OCI-LY3 (cell line): ENCODE measurements around the gene ISLR.

Experiments
- H2AFZ ChIP-seq: fragments of 200-600, 300-600 bp; shearing (Covaris generic); 2 replicates; pipeline ENCODE4 v1.6.0; 2014; ENCODE audit warnings: antibody characterized with exemption, low read depth, low read length
- H3K27ac ChIP-seq: fragments of 200-600, 300-600 bp; sonication (generic); 2 replicates; pipeline ENCODE4 v1.5.1; 2014; ENCODE audit warnings: mild to moderate bottlenecking, low read length, moderate library complexity, mixed read lengths
- H3K27me3 ChIP-seq: fragments of 200-600, 300-600 bp; sonication (generic); 2 replicates; pipeline ENCODE4 v1.6.1; 2014; ENCODE audit warnings: low read depth, low read length, mixed read lengths
- H3K36me3 ChIP-seq: fragments of 200-600, 300-600 bp; sonication (generic); replicated peaks from 2 replicates; pipeline ENCODE3; 2014; ENCODE audit warnings: low read depth, low read length, mixed read lengths
- H3K4me1 ChIP-seq: fragments of 300-600, 200-600 bp; sonication (generic); 2 replicates; pipeline ENCODE4 v1.6.1; 2014; ENCODE audit warnings: low read length, mixed read lengths
- H3K4me2 ChIP-seq: fragments of 200-600, 300-600 bp; sonication (generic); 2 replicates; pipeline ENCODE4 v1.6.1; 2014; ENCODE audit warnings: low read length, mixed read lengths
- H3K4me3 ChIP-seq: fragments of 300-600, 200-600 bp; sonication (generic); 2 replicates; pipeline ENCODE4 v1.5.1; 2014; ENCODE audit warnings: antibody characterized with exemption, mild to moderate bottlenecking, low read length, moderate library complexity
- H3K79me2 ChIP-seq: fragments of 300-600, 200-600 bp; shearing (Covaris generic); 2 replicates; pipeline ENCODE4 v1.6.1; 2014; ENCODE audit warnings: mild to moderate bottlenecking, low read length, mixed read lengths
- H3K9ac ChIP-seq: fragments of 300-600, 200-600 bp; shearing (Covaris generic); 2 replicates; pipeline ENCODE4 v1.6.0; 2014; ENCODE audit warnings: mild to moderate bottlenecking, low read length, moderate library complexity
- H3K9me3 ChIP-seq: fragments of 200-600, 300-600 bp; shearing (Covaris generic); 2 replicates; pipeline ENCODE4 v1.6.1; 2014; ENCODE audit warnings: low read length, mixed read lengths; ENCODE audit not compliant: insufficient read depth
- H4K20me1 ChIP-seq: fragments of 200-600, 300-600 bp; sonication (generic); 2 replicates; pipeline ENCODE4 v1.6.1; 2016; ENCODE audit warnings: low read length, mixed read lengths; ENCODE audit not compliant: insufficient read depth
- EZH2phosphoT487 ChIP-seq: fragments of 200-600 bp; shearing (Covaris generic); IDR thresholded peaks from 2 replicates; pipeline ENCODE4 v1.6.1; 2018; ENCODE audit warnings: antibody characterized with exemption, mixed run types, low read depth
- TF ChIP-seq, protein P1 (sequence below): fragments of 200-600, 300-600 bp; sonication (generic); IDR thresholded peaks from 2 replicates; pipeline ENCODE4 v1.5.1; 2014; ENCODE audit warnings: antibody characterized with exemption, low read length, low read depth

ISLR gene

DNA sequence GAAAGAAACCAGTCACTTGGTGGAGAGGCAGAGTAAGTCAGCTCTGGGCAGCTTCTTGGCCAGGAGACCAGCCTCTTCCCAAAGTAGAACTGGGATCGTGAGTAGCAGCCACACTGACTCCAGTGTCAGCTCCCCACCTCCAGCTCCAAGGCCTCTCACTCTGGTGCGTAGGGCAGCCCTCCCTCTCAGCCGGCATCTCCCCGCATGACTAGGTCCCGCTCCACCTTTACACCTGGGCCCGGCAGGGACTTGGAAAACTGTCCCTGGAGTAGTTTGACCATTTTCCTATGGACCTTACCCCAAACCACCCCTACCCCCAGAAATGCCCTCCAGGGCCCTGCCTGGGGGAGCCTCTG lies 25.8 kb downstream of the ISLR start:
- no peak overlapping the region for H2AFZ ChIP-seq
- H3K27me3 ChIP-seq = peaks cover 14% of the 10 kb centered on the region
- no peaks in the 10 kb centered on the region for H3K79me2 ChIP-seq
- H3K36me3 ChIP-seq = no peaks in the 10 kb centered on the region
- no peak overlapping the region for H3K4me3 ChIP-seq
- no peak for TF ChIP-seq EZH2phosphoT487
- TF ChIP-seq, protein P1, sequence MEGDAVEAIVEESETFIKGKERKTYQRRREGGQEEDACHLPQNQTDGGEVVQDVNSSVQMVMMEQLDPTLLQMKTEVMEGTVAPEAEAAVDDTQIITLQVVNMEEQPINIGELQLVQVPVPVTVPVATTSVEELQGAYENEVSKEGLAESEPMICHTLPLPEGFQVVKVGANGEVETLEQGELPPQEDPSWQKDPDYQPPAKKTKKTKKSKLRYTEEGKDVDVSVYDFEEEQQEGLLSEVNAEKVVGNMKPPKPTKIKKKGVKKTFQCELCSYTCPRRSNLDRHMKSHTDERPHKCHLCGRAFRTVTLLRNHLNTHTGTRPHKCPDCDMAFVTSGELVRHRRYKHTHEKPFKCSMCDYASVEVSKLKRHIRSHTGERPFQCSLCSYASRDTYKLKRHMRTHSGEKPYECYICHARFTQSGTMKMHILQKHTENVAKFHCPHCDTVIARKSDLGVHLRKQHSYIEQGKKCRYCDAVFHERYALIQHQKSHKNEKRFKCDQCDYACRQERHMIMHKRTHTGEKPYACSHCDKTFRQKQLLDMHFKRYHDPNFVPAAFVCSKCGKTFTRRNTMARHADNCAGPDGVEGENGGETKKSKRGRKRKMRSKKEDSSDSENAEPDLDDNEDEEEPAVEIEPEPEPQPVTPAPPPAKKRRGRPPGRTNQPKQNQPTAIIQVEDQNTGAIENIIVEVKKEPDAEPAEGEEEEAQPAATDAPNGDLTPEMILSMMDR = no peak
- H3K9me3 ChIP-seq = no peaks in the 10 kb centered on the region
- peaks cover 24% of the 10 kb centered on the region for H3K4me1 ChIP-seq
- H3K9ac ChIP-seq = no peak overlapping the region
- no peaks in the 10 kb centered on the region for H4K20me1 ChIP-seq
- no peak overlapping the region for H3K4me2 ChIP-seq
- H3K27ac ChIP-seq = no peak overlapping the region

DNA sequence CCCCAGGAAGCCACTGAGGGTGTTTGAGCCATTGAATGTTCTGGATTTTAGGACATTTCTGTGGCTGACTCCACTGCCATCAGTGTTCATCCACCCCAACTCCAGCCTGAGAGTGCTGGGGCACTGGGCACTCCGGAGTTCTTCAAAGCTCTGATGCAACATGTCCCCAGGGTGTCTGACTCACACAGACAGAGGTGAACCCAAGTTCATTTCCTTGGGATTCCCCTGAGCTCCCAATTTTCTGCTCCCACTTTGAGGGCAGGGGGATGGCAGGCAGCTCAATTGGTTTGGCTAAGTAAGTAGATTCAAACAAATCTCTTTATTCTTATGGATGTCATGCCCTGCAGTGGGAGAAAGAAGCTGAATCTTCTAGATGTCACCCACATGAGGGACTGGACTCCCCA lies 26.9 kb downstream of the ISLR start:
- H4K20me1 ChIP-seq = no peaks in the 10 kb centered on the region
- no peak overlapping the region for H3K4me3 ChIP-seq
- no peaks in the 10 kb centered on the region for H3K9me3 ChIP-seq
- H3K27ac ChIP-seq = no peak overlapping the region
- H3K4me2 ChIP-seq = no peak overlapping the region
- peaks cover 14% of the 10 kb centered on the region for H3K27me3 ChIP-seq
- peaks cover 13% of the 10 kb centered on the region for H3K4me1 ChIP-seq
- TF ChIP-seq EZH2phosphoT487 = no peak
- TF ChIP-seq, protein P1 = no peak
- no peak overlapping the region for H2AFZ ChIP-seq
- no peaks in the 10 kb centered on the region for H3K79me2 ChIP-seq
- no peaks in the 10 kb centered on the region for H3K36me3 ChIP-seq
- H3K9ac ChIP-seq = no peak overlapping the region

DNA sequence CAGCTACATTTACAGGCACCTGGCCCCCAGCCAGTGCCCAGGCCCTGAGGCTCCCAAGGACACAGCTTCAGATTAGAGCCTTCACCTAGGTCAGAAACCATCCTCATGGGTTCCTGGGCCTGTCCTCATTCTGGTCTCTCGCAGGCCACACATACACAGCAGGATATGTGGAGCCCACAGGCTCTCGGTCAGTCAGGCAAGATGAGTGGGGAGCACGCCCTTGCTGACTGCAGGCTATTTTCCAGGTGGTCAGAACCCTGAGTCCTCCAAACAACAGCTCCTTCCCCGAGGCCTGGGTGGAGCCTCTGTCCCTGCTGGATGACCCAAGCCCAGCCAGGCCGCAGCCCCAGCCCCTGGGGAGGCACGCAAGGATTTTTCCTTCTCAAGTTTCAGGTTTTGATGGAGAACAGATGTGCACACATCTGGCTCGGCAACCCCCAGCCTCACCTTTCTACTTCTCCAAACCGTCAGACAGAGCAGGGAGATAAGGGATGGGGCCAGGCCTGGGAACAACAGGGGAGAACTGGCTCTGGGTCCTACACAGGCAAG lies 27.4 kb downstream of the ISLR start:
- Histone ChIP-seq H2AFZ (no peak overlapping the region), H3K9ac (no peak overlapping the region), H3K79me2 (no peaks in the 10 kb centered on the region), H3K4me1 (peaks cover 8% of the 10 kb centered on the region), H3K4me2 (no peak overlapping the region), H3K36me3 (no peaks in the 10 kb centered on the region), H4K20me1 (no peaks in the 10 kb centered on the region), H3K9me3 (no peaks in the 10 kb centered on the region), H3K4me3 (no peak overlapping the region), H3K27ac (no peak overlapping the region), H3K27me3 (peaks cover 14% of the 10 kb centered on the region)
- TF ChIP-seq EZH2phosphoT487 = no peak
- TF ChIP-seq, protein P1 = no peak

DNA sequence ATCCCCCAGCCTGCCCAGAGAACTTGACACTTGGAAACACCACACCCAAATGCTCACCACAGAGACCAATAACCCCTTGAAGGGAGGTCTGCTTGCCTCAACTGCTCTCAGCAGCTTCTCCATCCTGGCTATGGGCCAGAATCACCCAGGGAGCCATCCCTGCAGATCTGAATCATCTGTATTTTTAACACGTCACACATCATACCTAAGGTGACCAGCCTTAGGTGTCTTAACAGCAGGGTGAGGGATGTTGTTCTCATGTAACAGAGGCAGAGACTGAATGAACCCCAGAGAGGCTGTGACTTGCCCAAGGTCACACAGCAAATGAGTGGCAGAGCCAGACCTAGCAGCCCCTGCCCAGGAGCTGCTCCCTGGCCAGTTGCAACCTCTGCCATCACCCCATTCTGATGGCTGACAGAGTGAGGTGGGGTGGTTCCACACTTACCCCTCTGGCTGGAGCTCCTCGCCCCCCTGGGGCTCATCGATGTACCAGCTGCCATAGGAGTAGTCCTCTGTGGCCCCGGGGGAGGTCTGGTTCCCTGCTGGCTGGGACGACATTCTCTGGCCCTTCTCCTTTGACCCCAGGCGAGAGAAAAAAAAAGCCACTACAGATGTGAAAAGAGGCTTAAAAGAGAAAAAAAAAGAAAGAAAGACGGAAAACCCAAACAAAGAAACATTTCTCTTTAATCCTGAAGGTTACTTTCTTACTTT lies 28.4 kb downstream of the ISLR start:
- H3K27me3 ChIP-seq = peaks cover 14% of the 10 kb centered on the region
- H3K36me3 ChIP-seq = no peaks in the 10 kb centered on the region
- H3K79me2 ChIP-seq = no peaks in the 10 kb centered on the region
- no peak overlapping the region for H3K4me3 ChIP-seq
- peaks cover 8% of the 10 kb centered on the region for H3K4me1 ChIP-seq
- H4K20me1 ChIP-seq = no peaks in the 10 kb centered on the region
- no peak overlapping the region for H3K27ac ChIP-seq
- no peak overlapping the region for H3K9ac ChIP-seq
- TF ChIP-seq, protein P1 = no peak
- TF ChIP-seq EZH2phosphoT487 = no peak
- no peak overlapping the region for H2AFZ ChIP-seq
- no peaks in the 10 kb centered on the region for H3K9me3 ChIP-seq
- no peak overlapping the region for H3K4me2 ChIP-seq
